ENCODE data around the gene EIF2AK3. TPM values are rescaled to one million over a fixed set of nuclear protein-coding genes. Genes with fewer than 3 reads are reported as not detected.

The EIF2AK3 gene
- polyA plus RNA-seq, 1 of the 3 experiments (the other 2 are of a cell fraction): 2.2 TPM

GRCh38 chr2:88621432-88621831 lies 5.8 kb downstream of the EIF2AK3 start (continued):
- TF ChIP-seq REST (IDR thresholded peaks at IDR 0.05; ENCODE audit: low read depth, low read length) (no peak), YY1 (IDR thresholded peaks at IDR 0.05; ENCODE audit: low read depth) (no peak)

GRCh38 chr2:88620015-88620414 lies 7.2 kb downstream of the EIF2AK3 start:
- peaks cover 95% of the 10 kb centered on the region for H3K79me2 ChIP-seq (ENCODE audit: insufficient read depth)
- H3K4me2 ChIP-seq: no peak overlapping the region
- H3K27me3 ChIP-seq (ENCODE audit: insufficient read depth): no peaks in the 10 kb centered on the region
- no peak overlapping the region for H3K27ac ChIP-seq (ENCODE audit: low read depth in 2 of 2, low read length in 1 of 2)
- no peak overlapping the region for H3K4me3 ChIP-seq (ENCODE audit: low read depth in 2 of 2, low read length in 1 of 2)
- no peaks in the 10 kb centered on the region for H3K9me2 ChIP-seq
- H2AFZ ChIP-seq (ENCODE audit: low read depth): no peak overlapping the region
- H3F3A ChIP-seq (replicated peaks; ENCODE audit: insufficient read depth): no peaks in the 10 kb centered on the region
- TF ChIP-seq RCOR1 (IDR thresholded peaks at IDR 0.05; ENCODE audit: low read length) (no peak), EZH2phosphoT487 (IDR thresholded peaks at IDR 0.05; ENCODE audit: borderline replicate concordance, low read depth) (no peak), PBX3 (IDR thresholded peaks at IDR 0.05) (no peak), GABPA (IDR thresholded peaks at IDR 0.05; ENCODE audit: low read depth) (no peak), FOXJ3 (CRISPR knock-in tag; IDR thresholded peaks at IDR 0.05) (no peak), GATA2 (CRISPR knock-in tag; IDR thresholded peaks at IDR 0.05) (no peak), MXI1 (IDR thresholded peaks at IDR 0.05; ENCODE audit: low read depth, low read length) (no peak), ZBTB33 (IDR thresholded peaks at IDR 0.05; ENCODE audit: borderline replicate concordance, low read depth) (no peak), FOSL2 (IDR thresholded peaks at IDR 0.05; ENCODE audit: borderline replicate concordance, low read depth) (no peak), MEF2A (IDR thresholded peaks at IDR 0.05; ENCODE audit: borderline replicate concordance, low read depth) (no peak), IRF3 (IDR thresholded peaks at IDR 0.05; ENCODE audit: low read depth, low read length) (no peak), POLR2AphosphoS5 (IDR thresholded peaks at IDR 0.05; ENCODE audit: low read depth, low read length) (no peak), CTCF (IDR thresholded peaks at IDR 0.05) (no peak), RFX5 (IDR thresholded peaks at IDR 0.05; ENCODE audit: low read length) (no peak), RAD21 (IDR thresholded peaks at IDR 0.05; ENCODE audit: low read length) (no peak), NRF1 (IDR thresholded peaks at IDR 0.05; ENCODE audit: low read depth, low read length) (no peak), SIN3A (IDR thresholded peaks at IDR 0.05; ENCODE audit: borderline replicate concordance, low read depth, low read length) (no peak), NFIC (IDR thresholded peaks at IDR 0.05; ENCODE audit: borderline replicate concordance) (no peak), TEAD4 (IDR thresholded peaks at IDR 0.05; ENCODE audit: borderline replicate concordance, insufficient read depth) (no peak)
- no peak for DNase-seq
- WGBS (ENCODE audit: low lambda C conversion rate): 88% methylated on average over 1 of the region's 1 CpG
- H3K9me3 ChIP-seq: no peaks in the 10 kb centered on the region
- CTCF ChIA-PET: interaction anchor here (0.6 to 1.0 kb wide), 2 partner anchors 12 to 77 kb away, joined by 3 read pairs; no protein-coding TSS in a partner anchor
- H3K9ac ChIP-seq: no peak overlapping the region
- no peaks in the 10 kb centered on the region for H4K20me1 ChIP-seq (ENCODE audit: insufficient read depth)
- POLR2A ChIA-PET: no interaction called here
- peaks cover 5 to 10% of the 10 kb centered on the region in 2 experiments for H3K4me1 ChIP-seq (ENCODE audit: control insufficient read depth in 1 of 2, insufficient read depth in 2 of 2, low read depth in 1 of 2, low read length in 1 of 2)
- peaks cover 0 to 4% of the 10 kb centered on the region in 2 experiments for H3K36me3 ChIP-seq (replicated peaks in 1 of 2; ENCODE audit: control insufficient read depth in 1 of 2, insufficient read depth in 2 of 2, low read length in 1 of 2)
